IPS-NIHi7 (cell line): ENCODE data around the gene ERGIC3.
"Not testable (repeated sequence)": the region's sequence is repeated elsewhere in the genome, so short reads cannot be mapped to it uniquely, and the experiment has no call there.

ENCODE experiments used
- DNase-seq: peaks from one replicate; pipeline ENCODE4 v3.0.0; 2012; ENCODE audit warnings: mixed read lengths; ENCODE audit errors: extremely low spot score

ERGIC3 gene

DNA sequence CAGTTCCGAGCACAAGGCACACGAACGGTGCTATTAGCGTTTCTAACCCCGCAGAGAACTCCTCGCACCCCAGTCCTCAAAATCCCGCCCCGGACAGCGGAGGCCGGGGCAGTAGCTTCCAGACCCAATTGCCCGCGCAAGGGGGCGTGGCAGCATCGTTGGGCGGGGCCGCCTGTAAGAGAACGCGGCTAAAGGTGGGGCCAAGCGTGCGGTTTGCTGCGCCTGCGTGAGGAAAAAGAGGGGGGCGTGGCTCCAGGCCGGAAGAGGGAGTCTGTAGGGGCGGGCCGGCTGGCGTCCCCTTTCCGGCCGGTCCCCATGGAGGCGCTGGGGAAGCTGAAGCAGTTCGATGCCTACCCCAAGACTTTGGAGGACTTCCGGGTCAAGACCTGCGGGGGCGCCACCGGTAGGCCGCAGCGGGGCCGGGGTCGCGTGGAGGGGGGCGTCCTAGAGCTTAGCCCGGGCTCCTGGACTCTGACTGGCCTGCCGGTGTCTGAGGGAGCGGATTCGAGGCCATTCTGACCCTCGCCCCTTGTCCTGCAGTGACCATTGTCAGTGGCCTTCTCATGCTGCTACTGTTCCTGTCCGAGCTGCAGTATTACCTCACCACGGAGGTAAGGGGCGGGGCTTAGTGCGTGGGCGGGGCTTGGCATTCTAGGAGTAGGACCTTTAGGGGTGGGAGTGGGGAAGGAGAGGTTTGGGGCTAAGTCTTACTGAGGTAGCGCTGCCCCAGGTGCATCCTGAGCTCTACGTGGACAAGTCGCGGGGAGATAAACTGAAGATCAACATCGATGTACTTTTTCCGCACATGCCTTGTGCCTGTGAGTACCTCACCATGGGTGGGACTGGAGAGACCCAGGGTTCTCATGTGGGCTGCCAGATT lies at the start of gene ERGIC3:
Gene ERGIC3, plus strand, starts transcription at position 296 of the 880 bp plus-strand sequence. Its CDS starts 20 bp downstream, at position 316.
- peak; percentile 97 for DNase-seq

DNA sequence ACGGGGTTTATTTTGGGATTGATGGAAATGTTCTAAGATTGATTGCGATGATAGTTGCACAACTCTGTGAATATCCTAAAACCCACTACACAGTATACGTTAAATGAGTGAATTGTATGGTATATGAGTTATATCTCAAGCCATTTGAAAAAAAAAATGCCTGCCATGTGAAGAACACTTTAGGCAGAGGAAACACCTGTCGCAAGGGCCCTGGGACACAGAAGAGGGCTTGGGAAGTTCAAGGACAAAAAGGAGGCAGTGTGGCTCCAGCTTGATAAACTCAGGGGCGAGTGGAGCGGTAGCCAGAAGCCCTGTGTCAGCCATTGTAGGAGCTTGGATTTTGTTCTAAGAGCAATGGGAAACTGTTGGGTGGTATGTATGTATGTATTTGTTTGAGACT lies 49.5 kb upstream of the ERGIC3 start:
- DNase-seq, result no peak

DNA sequence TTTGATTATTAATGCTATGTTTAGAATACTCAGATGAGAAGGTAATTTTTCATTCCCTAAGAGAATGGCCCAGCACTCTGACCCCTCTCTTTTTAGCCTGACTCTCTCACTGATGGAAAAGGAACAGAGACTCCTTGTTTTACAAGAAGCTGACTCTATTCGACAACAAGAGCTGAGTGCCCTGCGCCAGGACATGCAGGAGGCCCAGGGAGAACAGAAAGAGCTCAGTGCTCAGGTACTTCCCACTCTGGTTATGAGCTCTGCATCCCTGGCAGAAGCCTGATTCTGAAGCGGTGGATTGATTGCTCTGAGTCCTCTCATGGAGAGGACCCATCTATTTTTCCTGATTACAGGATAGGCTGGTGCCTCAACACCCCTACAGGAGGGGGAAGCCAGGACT lies 45.4 kb upstream of the ERGIC3 start:
- no peak for DNase-seq

DNA sequence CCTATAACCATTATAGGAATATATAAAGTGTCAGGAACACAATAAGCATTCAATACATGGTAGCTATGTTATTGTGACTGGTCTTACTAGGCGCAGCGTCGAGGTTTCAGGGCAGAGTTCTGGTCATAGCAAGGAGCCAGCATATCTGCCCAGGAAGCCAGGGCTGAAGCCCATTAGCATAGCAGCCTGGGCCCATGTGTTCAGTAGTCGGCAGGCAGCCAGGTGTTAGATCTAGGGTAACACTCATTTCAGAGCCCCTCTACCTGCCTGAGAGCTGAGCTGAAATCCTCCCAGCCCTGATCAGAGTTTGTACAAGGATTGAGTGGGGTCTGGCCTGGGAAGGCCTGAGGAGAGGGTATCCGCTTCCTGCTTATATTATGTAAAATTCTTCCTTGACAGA lies 44.6 kb upstream of the ERGIC3 start:
- no peak for DNase-seq

DNA sequence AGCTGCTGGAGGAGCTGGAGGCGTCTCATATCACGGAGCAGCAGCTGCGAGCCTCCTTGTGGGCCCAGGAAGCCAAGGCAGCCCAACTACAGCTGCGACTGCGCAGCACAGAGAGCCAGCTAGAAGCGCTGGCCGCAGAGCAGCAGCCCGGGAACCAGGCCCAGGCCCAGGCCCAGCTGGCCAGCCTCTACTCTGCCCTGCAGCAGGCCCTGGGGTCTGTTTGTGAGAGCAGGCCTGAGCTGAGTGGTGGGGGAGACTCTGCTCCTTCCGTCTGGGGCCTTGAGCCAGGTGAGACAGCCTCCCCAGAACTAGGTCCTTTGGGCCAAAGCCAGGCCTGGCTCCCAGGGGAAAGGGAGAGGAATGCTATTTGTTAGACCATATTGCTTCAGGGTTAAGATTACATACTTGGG lies 44.1 kb upstream of the ERGIC3 start:
- no peak for DNase-seq

DNA sequence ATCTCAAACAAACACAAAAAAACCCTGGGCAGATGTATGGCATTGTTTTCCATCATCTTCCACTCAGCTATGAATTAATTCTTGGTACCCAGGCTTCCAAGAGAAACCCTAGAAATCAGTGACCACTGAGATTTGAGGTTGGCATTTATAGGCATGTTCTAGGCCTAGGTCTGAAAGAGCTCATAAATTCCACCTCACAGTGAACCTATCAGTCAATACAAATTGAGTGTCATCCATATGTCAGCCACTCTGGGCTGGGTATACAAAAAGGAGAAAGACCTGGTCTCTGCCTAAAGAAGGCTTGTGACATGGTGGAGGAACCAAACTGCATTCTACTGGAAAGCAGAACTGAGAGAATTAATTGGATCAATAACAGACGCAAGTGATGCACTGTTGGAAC lies 42.6 kb upstream of the ERGIC3 start:
- no peak for DNase-seq

DNA sequence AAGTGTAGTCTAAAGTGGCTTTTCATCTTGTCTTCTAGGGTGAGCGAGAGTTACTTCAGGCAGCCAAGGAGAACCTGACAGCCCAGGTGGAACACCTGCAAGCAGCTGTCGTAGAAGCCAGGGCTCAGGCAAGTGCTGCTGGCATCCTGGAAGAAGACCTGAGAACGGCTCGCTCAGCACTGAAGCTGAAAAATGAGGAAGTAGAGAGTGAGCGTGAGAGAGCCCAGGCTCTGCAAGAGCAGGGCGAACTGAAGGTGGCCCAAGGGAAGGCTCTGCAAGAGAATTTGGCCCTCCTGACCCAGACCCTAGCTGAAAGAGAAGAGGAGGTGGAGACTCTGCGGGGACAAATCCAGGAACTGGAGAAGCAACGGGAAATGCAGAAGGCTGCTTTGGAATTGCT lies 39.5 kb upstream of the ERGIC3 start:
- DNase-seq, result no peak

DNA sequence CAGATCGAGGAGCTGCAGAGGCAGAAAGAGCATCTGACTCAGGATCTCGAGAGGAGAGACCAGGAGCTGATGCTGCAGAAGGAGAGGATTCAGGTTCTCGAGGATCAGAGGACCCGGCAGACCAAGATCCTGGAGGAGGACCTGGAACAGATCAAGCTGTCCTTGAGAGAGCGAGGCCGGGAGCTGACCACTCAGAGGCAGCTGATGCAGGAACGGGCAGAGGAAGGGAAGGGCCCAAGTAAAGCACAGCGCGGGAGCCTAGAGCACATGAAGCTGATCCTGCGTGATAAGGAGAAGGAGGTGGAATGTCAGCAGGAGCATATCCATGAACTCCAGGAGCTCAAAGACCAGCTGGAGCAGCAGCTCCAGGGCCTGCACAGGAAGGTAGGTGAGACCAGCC lies 38.6 kb upstream of the ERGIC3 start:
- no peak for DNase-seq

DNA sequence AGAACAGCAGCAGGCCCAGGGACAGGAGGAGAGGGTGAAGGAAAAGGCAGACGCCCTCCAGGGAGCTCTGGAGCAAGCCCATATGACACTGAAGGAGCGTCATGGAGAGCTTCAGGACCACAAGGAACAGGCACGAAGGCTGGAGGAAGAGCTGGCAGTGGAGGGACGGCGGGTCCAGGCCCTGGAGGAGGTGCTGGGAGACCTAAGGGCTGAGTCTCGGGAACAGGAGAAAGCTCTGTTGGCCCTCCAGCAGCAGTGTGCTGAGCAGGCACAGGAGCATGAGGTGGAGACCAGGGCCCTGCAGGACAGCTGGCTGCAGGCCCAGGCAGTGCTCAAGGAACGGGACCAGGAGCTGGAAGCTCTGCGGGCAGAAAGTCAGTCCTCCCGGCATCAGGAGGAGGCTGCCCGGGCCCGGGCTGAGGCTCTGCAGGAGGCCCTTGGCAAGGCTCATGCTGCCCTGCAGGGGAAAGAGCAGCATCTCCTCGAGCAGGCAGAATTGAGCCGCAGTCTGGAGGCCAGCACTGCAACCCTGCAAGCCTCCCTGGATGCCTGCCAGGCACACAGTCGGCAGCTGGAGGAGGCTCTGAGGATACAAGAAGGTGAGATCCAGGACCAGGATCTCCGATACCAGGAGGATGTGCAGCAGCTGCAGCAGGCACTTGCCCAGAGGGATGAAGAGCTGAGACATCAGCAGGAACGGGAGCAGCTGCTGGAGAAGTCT lies 37.9 kb upstream of the ERGIC3 start:
- no peak for DNase-seq

DNA sequence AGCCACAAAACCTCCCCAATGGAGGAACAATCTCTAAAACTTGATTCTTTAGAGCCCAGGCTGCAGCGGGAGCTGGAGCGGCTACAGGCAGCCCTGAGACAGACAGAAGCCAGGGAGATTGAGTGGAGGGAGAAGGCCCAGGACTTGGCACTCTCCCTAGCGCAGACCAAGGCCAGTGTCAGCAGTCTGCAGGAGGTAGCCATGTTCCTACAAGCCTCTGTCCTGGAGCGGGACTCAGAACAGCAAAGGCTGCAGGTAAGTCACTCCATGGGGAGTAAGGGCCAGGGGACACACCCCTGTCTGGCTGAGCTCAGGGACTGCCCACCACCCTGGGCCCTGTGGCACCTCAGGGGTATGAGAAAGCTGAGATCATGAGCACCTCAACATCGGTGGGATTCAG lies 37.1 kb upstream of the ERGIC3 start:
- DNase-seq, result no peak

DNA sequence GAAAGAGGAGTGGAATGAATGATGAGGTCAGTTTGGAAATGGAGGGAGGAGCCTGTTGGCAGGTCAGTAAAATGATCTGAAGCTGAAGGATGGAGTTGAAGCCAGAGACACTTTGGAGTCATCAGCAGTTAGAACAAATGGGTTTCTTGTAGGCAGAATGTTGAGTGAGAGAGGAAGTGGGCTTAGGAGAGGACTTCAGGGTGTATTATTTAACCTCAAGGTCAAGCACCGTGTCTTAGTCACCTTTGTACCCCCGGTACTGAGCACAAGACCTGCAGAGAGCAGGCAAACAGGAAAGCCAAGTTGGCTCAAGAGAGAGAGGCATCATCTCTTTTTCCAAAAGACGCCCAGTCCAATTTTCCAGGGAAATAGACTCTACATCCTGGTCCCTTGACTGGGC lies 35.7 kb upstream of the ERGIC3 start:
- DNase-seq, result no peak

DNA sequence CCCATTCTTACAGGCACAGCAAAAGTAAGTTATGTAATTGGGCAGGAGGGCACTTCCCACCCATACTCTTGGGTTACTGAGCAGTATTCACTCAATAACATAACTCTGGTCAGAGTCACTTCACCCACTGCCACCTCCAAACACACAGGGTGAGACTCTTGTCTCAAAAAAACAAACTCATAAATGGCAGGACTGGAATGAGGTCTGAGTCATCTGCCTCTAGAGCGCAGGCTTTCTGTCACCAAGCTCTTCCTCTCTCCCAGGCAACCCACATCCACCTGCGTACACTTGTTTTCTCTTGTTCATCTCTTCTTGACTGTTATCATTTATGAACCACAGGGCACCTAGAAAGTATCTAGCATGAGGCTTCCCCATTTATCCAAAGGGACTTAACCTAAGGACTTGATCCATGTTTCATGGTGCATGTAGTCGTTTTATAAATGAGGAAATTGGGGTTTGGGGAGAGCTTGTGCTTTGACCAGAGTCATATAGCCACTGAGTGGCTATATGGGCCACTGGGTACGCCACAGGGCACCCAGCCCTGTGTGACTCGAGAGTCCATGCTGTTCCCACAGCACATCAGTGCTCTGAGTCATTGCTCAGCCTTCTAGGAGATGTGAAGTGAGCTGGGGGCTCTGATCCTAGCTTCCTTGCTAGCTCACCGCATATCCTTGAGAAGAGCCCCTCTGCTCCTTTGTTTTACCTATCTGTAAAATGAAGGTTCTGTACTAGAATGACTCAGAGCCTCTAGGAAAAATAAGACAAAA lies 34.8 kb upstream of the ERGIC3 start:
- no peak for DNase-seq

DNA sequence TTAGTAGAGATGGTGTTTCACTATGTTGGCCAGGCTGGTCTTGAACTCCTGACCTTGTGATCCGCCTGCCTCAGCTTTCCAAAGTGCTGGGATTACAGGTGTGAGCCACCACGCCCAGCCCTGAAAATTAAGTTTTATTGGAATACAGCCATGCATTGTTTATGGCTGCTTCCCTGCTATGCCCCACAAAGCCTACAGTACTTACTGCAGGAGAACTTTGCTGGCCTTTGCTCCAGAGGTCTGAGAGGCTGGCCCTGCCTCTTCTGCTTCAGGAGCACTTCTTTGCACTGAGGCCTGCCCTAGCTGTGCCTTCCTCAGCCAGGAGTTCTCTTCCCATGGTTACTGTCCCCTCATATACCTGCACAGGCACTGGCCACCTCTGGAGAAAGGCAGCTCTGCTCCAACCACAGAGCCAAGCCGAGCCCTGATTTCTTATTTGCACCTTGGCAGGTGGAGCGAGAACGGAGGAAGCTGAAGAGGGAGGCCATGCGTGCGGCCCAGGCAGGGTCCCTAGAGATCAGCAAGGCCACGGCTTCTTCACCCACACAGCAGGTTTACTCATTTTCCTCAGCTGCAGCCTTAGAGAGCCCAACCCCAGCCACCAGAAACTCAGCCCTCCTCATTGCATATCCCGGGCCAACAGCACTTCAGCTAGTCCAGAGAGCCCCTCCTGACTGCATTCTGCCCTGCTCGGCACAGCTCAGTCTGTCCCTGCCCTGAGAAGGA lies 33.2 kb upstream of the ERGIC3 start:
- no peak for DNase-seq

DNA sequence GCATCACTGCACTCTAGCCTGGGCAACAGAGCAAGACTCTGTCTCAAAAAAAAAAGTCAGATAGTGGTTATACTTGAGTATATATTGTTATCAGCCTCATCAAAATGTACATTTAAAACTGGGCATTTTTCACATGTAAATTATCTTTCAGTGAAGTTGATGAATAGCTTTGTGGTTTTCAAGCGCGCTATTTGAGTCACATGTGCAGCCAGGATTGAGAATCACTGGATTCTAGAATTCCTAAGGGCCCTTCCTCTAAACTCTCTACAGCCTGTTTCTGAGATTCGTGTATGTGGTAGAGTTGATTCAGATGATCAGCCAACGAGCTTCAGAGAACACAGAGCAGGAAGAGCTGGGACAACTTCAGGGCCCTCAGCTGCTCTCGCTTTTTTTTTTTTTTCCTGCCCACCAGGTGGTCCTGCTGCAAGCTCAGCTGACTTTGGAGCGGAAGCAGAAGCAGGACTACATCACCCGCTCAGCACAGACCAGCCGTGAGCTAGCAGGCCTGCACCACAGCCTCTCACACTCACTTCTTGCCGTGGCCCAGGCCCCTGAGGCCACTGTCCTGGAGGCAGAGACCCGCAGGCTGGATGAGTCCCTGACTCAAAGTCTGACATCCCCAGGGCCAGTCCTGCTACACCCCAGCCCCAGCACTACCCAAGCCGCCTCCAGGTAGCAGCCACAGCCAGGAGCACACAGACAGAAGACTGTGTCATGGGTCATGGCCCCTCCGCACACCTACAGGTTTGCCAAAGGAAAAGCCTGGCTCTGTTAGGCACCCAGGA lies 30.7 kb upstream of the ERGIC3 start:
- no peak for DNase-seq

DNA sequence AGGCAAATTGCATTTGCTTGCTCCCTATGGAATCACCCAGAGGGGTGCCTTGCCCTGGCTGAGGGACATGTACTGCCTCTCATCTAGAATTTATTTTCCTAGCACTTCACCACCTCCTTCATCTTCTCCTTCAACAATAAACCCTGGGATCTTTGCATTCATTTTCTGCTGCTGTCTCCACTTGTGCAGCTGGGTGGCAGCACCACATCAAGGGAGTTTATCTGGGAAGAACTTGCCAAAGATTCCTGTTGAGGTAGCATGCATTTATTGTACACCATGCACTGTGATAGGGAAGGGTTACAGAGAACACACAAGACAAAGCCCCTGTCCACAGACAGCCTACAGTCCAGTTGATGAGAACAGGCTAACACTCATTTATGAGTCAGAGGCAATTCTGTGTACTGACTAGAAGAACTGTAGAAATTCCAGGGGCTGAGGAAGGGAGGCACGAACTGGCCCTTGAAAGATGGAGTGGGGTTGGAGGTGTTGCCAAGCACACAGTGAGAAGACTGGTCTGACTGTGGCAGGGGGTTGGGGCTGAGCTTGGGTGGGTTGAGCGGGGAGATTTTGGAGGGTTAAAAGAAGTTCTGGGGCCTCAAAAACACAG lies 30.0 kb upstream of the ERGIC3 start:
- DNase-seq, result peak; percentile 46

DNA sequence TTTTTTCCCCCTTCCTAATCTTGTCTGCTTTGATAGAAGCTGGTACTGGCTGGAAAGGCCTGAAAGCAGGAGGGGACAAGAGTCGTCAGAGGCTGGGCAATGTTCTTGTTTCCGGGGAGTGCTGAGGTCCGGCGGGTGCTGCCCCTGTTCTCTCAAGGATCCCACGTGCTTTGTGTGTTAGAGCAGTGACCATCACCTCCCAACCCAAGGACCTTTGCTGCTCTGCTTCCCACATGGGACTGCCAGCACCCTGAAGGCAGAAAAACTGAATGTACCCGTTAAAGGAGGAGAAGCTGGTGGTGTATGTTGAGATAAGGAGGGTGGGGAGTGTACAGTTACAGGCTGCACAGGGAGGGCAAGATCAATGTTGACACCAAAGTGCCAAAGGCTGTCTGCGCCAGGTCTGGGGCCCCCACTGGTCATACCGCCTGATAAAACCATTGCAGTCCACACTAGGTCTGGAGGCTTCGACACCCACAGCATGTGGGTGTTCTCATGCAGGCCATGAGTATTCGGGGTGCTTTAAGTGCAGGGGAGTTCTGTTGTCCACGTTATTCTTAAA lies 27.4 kb upstream of the ERGIC3 start:
- DNase-seq, result no peak

DNA sequence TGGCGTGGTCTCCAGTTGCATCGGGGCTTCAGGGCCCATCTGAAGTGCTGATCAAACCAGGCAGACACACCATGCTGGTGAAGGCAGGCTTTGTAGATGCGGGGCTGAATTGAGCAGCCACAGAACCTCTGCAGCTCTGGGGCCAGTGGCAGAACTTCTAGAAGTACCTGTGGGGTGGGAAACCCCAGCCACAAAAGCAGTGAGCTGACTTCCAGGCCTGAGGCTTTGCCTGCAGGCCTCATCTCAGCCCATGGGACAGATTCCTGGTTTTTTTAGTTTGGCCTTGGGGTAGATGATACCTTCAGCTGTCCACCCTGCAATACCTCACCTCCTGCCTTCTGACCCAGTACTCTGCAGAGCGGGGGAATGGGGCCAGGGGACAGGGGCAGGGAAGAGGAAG lies 26.5 kb upstream of the ERGIC3 start:
- no peak for DNase-seq

DNA sequence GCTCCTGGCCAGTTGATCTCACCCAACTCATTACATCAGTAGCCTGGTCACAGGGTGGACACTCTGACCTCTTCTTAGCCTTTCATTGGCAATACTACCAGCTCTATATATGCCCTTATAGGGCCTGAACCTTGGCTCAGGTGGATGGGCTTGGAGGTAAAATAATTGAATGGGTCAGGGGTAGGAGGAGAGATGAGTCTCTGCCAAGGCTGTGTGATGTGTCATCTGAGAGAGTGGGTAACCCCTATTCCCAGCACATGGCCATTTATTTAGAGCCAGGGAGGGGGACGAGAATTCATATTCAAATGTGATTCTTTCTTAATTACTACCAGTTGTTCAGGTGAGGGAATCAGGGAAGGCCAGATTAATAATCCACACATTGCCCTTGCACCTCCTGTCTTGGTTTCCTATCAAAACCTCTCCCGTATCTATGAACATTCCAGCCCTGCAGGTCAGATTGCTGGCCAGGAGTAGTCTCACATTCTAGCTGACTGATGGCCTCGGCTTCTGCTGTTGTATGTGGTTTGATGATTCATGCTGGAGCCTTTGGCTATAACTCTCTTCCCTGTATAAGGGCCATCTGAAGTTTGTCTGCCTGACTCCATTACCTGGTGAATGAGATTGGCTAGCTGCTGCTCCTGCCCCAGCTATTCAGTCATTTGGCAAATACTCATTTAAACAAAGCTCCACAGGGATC lies 25.8 kb upstream of the ERGIC3 start:
- DNase-seq, result no peak

DNA sequence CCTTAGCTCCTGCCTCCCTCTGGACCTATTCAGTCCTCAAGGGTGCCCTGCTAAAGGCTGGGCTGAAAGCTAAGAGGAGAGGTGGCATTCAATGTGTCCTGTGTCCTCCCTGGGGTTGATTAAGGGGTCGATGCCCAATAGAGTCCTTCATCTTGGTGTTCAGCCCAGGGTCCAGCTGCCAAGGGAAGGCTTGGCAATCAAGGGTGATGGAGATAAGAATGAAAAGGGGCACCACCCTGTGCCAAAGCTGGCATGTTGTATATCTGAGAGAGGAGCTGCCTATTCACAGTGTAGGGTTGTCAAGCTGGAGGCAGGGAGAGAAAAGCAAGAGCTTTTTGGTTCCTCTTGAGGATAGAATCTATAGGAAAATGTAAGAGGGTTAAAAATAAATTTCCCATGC lies 24.8 kb upstream of the ERGIC3 start:
- DNase-seq, result no peak

DNA sequence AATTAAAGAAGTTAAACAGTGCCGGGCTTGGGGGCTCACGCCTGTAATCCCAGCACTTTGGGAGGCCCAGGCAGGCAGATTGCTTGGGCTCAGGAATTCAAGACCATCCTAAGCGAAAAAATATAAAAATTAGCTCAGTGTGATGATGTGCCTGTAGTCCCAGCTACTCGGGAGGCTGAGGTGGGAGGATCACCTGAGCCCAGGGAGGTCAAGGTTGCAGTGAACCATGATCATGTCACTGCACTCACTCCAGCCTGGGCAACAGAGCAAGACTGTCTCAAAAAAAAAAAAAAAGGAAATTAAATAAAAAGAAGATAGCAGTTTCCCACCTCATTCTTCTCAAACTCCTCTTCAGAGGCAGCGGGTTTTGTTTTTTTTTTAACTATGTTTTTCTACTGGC lies 24.1 kb upstream of the ERGIC3 start:
- DNase-seq, result not testable (repeated sequence)
